Panc1 (cell line): ENCODE results near the gene PROKR2.

Experiments used
- CTCF ChIP-seq: fragments of 450-650 bp; IDR thresholded peaks from 2 replicates; pipeline ENCODE4 v1.5.1; 2017; ENCODE audit warnings: mild to moderate bottlenecking
- POLR2AphosphoS5 ChIP-seq: IDR thresholded peaks from 2 replicates; pipeline ENCODE4 v1.6.1; 2012; ENCODE audit warnings: mild to moderate bottlenecking, low read depth, low read length, moderate library complexity
- REST ChIP-seq, 2 experiments: IDR thresholded peaks; 2 replicates each; pipeline ENCODE4 v1.6.1; 2011 to 2012; ENCODE audit warnings: low read depth in 2 of 2, control low read depth in 1 of 2, low read length in 1 of 2, mild to moderate bottlenecking in 1 of 2, moderate library complexity in 1 of 2; ENCODE audit not compliant: insufficient read depth in 1 of 2
- SIN3A ChIP-seq: IDR thresholded peaks from 2 replicates; pipeline ENCODE4 v1.6.1; 2012; ENCODE audit warnings: low read depth, mild to moderate bottlenecking, low read length, moderate library complexity, borderline replicate concordance; ENCODE audit not compliant: insufficient read depth
- TCF7L2 ChIP-seq: IDR thresholded peaks from 2 replicates; pipeline ENCODE4 v1.6.1; 2011; ENCODE audit warnings: mild to moderate bottlenecking, low read depth, low read length, inconsistent platforms

- TF ChIP-seq CTCF (no peak), SIN3A (no peak), REST (IDR thresholded peaks at IDR 0.05; ENCODE audit: insufficient read depth in 1 of 2, low read depth in 2 of 2, low read length in 1 of 2) (no peak), POLR2AphosphoS5 (no peak), TCF7L2 (no peak)
Measured at GRCh38 chr20:5327356-5327755, 10.6 kb upstream of the PROKR2 start.
